Loucy (cell line): ENCODE measurements around the gene TENM4.

Experiments
- EZH2phosphoT487 ChIP-seq: fragments of 200-600 bp; IDR thresholded peaks from 2 replicates; pipeline ENCODE4 v1.6.1; 2018; ENCODE audit warnings: antibody characterized with exemption, mild to moderate bottlenecking, moderate library complexity, borderline replicate concordance
- TF ChIP-seq, protein P1 (sequence below): fragments of 200-600 bp; sonication (generic); conservative IDR thresholded peaks from 2 replicates; pipeline ENCODE4 v1.5.1; 2014; ENCODE audit warnings: mild to moderate bottlenecking, antibody characterized with exemption, low read length

DNA sequence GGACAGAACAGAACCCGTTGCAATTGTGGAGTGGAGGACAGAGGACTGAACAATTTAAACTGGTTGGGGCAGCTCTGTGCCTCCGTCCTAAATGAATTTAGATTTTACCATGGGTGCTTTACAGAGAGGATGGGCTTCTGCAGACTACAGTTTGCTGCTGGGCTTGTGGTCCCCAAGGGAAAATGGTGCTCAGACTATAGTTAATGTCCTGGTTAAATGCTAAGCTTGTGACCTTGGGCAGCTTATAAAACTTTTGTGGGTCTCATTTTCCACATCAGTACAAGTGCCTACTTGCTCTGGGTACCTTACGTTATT, 511.0 kb downstream of the TENM4 start:
- TF ChIP-seq, protein P1, sequence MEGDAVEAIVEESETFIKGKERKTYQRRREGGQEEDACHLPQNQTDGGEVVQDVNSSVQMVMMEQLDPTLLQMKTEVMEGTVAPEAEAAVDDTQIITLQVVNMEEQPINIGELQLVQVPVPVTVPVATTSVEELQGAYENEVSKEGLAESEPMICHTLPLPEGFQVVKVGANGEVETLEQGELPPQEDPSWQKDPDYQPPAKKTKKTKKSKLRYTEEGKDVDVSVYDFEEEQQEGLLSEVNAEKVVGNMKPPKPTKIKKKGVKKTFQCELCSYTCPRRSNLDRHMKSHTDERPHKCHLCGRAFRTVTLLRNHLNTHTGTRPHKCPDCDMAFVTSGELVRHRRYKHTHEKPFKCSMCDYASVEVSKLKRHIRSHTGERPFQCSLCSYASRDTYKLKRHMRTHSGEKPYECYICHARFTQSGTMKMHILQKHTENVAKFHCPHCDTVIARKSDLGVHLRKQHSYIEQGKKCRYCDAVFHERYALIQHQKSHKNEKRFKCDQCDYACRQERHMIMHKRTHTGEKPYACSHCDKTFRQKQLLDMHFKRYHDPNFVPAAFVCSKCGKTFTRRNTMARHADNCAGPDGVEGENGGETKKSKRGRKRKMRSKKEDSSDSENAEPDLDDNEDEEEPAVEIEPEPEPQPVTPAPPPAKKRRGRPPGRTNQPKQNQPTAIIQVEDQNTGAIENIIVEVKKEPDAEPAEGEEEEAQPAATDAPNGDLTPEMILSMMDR: no peak
- no peak for TF ChIP-seq EZH2phosphoT487
